GM18868 (cell line): ENCODE measurements around the gene ZNF467.

Source experiments
- ATAC-seq: cut with Tn5 transposase; IDR thresholded peaks from one replicate; pipeline ENCODE4 v1.9.1; 2021; ENCODE audit warnings: mild to moderate bottlenecking, moderate library complexity; ENCODE audit not compliant: unreplicated experiment

ZNF467 gene

DNA sequence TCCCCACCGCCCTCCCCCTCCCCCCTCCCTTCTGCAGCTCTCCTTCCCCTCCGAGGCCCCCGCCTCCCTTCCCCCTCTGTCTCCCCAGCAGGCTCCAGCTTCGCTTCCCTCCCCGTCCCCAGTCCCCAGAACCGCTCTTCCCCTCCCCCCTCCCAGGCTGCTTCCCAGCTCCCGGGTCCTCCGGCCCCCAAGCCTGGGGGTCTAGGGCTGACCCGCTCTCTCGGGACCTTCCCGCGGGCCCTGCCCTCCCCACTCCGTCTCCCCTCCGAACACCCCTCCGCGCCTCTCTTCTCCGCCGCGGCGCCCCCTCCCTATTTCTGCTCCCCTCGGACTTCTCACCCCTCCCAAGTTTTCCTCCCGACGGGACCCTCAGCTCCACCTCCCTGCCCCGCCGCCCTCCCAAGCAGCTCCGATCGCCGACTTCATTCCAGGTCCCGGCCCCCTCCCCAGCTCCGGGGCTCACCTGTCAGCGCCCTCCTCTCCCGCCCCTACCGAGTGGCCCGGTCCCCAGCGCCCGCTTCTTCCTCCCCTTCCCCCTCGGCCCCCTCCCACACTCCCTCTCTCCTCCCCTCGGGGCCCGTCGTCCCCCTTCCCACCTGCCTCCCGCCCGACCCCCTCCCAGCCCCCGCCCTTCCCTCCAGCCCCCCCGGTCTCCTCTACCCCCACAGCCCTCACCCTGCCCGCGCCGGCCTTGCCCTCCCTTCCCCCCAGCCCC is 990 bp downstream of the ZNF467 start:
- no peak for ATAC-seq

- ATAC-seq, result peak; percentile 97
Observed at GRCh38 chr7:149771720-149772240, 1.6 kb downstream of the ZNF467 start.

DNA sequence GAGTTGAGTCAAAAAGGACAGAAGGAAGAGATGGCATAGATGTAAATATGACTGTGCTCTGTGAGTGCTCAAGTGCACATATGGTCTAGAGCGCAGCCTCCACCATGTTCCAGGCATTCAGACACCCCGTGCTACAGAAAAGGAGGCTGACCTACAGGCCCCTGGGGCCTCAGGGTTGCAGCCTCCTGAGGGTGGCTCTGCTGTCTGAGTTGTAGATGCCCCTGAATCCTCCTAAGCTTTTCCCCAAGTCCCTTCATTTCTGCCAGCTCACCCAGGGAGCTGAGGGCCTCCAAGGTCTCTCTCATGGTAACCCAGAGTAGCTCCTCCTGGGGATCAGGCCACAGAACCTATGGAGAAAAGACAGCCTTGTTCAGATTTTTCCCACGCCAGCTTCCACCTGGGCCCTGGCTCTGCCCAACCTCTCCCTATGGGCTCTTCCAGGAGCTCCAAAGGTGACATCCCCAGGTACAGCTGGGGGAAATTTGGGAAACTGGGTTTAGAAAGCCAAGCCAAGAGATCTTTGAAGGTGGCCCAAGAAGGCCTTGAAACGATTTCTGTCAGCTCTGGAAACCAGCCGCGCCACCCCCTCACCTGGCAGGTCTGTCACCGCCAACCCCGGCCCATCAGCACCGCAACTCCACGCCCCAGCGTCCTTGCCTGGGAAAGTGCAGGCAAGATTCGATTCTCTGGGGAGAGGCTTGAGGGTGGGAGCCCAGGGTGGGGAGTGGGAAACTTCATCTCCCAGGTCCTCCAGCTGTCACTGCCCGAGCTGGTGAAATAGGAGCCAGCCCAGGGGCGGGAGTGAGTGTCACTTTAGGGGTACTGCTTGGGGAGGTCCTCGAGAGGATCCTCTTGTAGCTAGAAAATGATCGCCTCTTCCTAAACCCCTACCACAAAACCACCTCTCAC is 2.4 kb downstream of the ZNF467 start:
- ATAC-seq, result peak; percentile 14

- no peak for ATAC-seq
Observed at GRCh38 chr7:149769915-149770314, 3.5 kb downstream of the ZNF467 start.

DNA sequence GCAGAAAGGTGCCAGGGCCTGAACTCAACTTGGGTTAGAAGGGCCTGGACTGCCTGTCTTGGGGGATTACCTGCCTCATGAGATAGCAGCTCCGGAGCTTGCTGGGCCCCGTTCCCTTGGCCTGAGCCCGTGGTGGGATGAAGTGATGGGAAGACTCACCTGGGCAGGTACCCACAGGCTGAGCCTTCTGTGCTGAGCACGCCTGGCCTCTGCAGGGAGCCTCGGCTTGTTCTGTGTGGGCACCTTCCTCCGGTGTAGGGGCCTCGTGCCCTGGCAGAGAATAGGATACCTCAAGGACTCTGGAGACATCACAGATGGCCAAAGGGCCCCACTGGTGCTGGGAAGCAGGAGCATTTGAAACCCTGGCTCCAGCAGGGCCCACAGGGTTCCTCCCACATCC is 4.5 kb downstream of the ZNF467 start:
- no peak for ATAC-seq

DNA sequence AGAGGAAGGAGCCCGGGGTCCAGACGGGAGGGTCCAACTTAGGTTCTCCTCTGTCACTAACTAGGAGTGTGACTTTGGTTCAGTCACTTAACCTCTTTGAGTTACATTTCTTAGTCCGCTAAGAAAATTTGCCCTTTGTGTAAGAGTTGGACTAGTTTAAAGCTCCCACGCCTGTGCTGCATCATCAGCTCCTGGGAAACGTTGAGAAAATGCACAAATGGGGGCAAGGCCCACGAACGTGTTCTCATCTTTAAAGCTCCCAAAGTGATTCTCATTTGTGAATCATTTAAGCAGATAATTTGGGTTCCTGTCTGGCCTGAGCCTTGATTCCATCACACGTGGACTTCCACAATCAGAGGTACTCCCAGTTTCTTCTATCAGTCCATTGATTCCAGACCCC is 6.3 kb downstream of the ZNF467 start:
- no peak for ATAC-seq

DNA sequence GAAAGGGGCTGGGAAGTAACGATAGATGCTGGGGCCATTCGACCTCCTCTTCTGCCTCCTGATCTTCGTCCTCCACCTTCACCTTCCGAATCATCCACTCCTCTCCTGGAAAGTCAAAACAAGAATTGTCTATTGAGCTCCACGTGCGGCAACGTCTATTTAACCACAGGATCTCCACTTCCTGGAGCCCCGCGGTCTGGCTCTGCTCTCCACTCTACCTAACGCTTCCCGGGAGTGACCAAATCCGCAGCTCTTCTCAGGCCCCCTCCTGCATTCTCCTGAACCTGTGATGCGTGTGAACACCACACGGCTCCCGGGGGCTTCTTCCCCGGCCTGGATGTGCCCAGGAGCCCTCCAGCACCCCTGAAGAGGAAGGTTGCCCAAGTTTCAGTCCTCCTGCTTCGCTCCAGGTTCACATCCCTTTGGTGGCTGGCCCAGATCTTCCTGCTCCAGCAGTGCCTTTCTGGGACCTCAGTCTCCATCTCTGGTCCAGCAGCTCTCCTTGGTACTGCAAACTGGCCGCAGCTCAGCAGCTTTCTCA is 7.2 kb downstream of the ZNF467 start:
- no peak for ATAC-seq

DNA sequence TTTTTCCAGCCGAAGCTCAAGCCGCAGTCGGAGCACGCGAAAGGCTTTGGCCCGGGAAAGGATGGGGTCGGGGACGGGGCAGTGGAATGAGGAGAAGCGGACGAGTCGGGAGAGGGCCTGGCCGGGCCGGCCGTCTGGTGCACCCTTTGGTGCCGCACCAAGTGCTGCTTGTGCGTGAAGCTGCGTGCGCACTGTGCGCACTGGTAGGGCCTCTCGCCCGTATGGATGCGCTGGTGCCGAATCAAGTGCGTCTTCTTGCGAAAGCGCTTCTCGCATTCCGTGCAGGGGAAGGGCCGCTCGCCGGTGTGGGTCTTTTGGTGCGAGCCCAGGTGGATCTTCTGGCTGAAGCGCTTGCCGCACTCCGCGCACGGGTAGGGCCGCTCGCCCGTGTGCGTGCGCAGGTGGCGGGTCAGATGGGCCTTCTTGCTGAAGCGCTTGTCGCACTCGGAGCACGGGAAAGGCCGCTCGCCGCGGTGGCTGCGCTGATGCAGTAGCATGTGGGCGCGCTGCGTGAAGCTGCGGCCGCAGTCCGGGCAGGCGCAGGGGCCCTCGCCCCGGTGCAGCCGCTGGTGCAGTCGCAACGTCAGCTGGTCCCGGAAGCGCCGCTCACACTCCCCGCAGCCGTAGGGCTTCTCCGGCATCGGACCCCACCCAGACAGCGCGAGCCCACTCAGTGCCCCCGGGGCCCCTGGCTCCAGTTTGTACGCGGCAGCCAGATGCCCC is 7.8 kb downstream of the ZNF467 start:
- ATAC-seq, result no peak

GRCh38 chr7:149764481-149765398 is 8.6 kb downstream of the ZNF467 start:
- ATAC-seq, result no peak

DNA sequence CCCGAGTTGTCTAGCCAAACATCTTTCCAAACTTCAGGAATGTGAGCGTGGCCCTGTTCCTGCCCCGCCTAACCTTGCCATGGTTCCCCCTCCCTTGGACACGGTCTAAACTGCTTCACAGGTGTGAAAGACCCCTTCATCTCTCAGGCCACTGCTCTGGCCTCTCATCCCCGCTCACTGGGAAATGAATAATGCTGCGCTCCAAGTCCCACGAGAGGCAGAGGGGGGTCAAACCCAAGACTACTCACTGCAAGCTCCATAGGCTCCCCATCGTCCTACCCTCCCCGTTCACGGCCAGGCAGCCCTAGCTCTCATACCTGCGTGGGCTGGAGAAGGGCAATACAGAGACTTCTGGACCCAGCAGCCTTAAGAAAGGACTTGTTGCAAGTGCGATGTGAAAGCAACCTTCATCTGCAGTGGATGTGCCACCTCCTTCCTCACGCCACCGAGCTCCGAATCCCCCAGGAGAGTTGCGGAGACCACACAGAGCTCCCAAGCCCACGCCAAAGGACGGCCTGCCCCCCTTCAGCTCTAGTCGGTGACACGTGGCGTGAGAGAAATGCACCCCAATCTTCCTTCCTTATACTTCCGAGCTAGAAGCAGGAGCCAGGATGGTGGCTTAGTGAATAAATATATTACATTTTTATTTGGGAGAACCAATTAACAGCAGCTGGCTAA is 9.7 kb downstream of the ZNF467 start:
- ATAC-seq, result no peak

DNA sequence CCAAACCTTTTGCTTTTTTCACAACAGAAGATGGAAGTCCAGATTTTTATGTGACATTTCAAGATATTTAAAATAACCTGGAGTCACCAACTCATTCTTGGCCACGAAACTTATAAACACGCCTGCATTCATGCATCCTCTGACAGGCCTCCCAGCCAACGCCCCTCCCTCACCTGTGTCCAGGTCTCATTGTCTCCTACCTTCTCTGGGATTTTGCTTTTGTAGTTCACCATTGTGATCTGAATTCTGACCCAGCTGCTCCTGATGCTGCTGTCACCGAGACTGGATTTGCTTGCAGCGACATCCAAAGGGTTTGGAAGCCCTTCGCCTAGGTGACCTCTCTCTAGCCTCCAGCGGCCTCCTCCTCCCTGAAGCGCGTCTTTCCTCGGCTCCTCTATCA is 10.8 kb downstream of the ZNF467 start:
- no peak for ATAC-seq

- no peak for ATAC-seq
Observed at GRCh38 chr7:149762089-149762488, 11.3 kb downstream of the ZNF467 start.

DNA sequence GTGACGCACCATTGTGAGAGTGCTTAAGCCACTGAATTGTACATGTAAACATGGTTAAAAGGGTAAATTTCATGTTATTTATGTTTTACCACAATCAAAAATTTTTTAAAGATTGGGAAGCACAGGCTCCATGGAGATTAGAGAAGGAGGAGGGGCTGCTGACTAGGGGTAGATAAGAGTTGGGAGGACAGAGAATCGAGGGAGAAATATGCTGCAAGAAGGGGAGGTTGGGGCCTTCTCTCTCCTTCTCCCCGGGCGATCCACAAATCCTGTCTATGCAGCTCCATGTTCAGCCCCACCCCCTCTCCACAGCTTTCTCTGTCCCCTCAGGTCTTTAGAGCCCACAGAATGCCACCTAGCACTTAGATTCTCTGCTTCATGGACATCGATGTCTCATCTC is 12.1 kb downstream of the ZNF467 start:
- no peak for ATAC-seq

GRCh38 chr7:149760538-149760937 is 12.8 kb downstream of the ZNF467 start:
- ATAC-seq, result no peak

DNA sequence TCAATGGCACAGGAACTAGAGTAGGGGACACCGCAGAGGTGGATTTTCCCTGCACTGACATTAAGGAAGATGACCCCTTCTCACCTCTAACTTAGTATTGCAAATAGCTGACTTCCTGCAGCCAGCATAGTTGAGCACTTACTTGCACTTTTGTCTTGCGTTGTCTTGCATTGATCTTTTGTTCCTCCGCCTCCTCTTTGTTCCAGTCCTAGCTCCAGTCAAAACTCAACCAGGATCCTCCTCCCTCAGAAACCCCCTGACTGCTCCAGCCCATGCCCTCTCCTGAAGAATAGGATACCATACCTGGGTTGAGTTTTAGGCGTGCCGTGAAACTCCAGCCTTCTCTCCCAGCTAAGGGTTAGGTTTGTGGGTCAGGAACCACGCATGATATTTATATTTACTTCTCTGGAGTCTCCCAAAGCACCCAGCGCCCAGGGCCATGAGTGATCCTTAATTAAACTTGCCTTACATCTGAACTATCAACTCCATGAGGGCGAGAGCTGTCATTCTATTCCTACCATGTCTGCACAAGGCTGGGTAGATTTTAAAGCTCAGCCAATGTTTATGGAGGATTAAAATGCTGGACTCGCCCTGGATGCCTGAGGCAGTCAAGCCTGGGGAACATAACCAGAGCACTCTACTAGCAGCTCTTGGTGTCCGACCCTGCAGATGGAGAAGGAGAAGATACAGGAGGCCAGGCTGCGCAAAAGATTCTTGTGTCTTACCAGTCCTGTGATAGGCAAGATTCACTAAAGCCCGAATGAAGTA is 14.1 kb downstream of the ZNF467 start:
- ATAC-seq, result no peak

DNA sequence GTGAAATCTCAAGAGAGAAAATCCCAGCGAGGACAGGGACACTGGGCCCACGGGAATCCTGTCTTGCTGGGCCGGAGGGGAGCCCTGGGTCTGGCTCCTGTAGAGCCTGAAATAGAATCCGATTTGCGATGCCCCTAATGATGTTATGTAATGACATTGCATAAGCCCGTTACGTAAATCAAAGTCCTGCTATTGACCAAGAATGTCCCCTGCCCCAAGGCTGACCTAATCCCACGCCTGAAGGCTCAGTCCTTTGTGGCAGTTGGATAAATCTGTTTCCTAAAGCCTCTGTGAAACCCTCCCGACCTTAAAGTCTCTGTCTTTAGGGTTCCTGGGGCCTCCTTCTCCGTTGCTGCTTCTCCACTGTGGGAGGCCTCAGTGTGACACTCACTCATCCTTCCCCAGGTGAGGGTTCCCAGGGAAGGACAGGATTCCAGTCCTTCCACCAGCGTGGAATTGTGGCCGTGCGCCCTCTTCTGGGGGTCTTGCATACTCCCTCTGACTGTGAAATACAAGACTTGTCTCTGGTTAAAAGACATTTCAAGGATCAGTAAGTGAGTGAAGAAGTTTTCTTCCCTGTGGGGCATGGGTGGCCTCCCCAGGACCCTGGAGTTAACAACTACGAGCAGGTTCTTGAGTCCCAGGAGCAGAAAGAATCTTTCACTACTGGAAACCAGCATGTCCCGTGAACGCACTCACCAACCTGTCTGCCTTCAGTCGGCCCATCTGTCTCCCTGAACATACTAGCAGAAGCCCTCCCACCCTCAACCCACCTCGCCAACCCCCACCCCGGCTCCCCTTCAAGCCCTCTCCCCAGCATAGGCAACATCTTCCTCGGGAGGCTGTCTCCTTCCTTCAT is 19.8 kb downstream of the ZNF467 start:
- no peak for ATAC-seq

GRCh38 chr7:149752646-149753045 is 20.7 kb downstream of the ZNF467 start:
- no peak for ATAC-seq
